Immature natural killer cell (primary cell): Measurements from ENCODE around the gene CD96. TPM values are rescaled to one million over a fixed set of nuclear protein-coding genes. Genes with fewer than 3 reads are reported as not detected.
"Not testable (repeated sequence)": the region's sequence is repeated elsewhere in the genome, so short reads cannot be mapped to it uniquely, and the experiment has no call there.

ENCODE experiments used
- DNase-seq, 3 donors: peaks; one replicate each; pipeline ENCODE4 v3.0.0; 2022; ENCODE audit warnings: mixed read lengths in 1 of 3
- H3K27ac Mint-ChIP-seq, 6 donors: one replicate each; pipeline ENCODE4 v1.8.0; 2020; ENCODE audit warnings: mixed read lengths in 6 of 6, mild to moderate bottlenecking in 5 of 6, inconsistent platforms in 4 of 6, moderate library complexity in 3 of 6
- H3K27me3 Mint-ChIP-seq, 3 donors: one replicate each; pipeline ENCODE4 v1.8.0; 2020 to 2021; ENCODE audit warnings: low read depth in 3 of 3, mild to moderate bottlenecking in 3 of 3, mixed read lengths in 3 of 3, moderate library complexity in 3 of 3, inconsistent platforms in 1 of 3
- H3K36me3 Mint-ChIP-seq, 3 donors: one replicate each; pipeline ENCODE4 v1.8.0; 2020; ENCODE audit warnings: mixed read lengths in 3 of 3, inconsistent platforms in 2 of 3, mild to moderate bottlenecking in 2 of 3
- H3K4me1 Mint-ChIP-seq, 2 donors: one replicate each; pipeline ENCODE4 v1.8.0; 2020; ENCODE audit warnings: inconsistent platforms in 2 of 2, mild to moderate bottlenecking in 2 of 2, mixed read lengths in 2 of 2, moderate library complexity in 1 of 2
- H3K4me3 Mint-ChIP-seq, 5 donors: one replicate each; pipeline ENCODE4 v1.8.0; 2020; ENCODE audit warnings: mild to moderate bottlenecking in 5 of 5, mixed read lengths in 5 of 5, inconsistent platforms in 3 of 5, moderate library complexity in 3 of 5
- H3K9me3 Mint-ChIP-seq, 6 donors: one replicate each; pipeline ENCODE4 v1.8.0; 2020; ENCODE audit warnings: mild to moderate bottlenecking in 6 of 6, mixed read lengths in 6 of 6, inconsistent platforms in 4 of 6, moderate library complexity in 3 of 6
- polyA plus RNA-seq, 3 donors: library from polyadenylated mRNA; unstranded; fragments of 300-500 nt; fragmentation: Illumina TruSeq; gene quantifications; one replicate each; pipeline ENCODE4 v1.2.3, GENCODE V29; 2021

Gene CD96
- polyA plus RNA-seq, 3 donors from 2014 or later, result 206 to 251 (median 217) TPM

DNA sequence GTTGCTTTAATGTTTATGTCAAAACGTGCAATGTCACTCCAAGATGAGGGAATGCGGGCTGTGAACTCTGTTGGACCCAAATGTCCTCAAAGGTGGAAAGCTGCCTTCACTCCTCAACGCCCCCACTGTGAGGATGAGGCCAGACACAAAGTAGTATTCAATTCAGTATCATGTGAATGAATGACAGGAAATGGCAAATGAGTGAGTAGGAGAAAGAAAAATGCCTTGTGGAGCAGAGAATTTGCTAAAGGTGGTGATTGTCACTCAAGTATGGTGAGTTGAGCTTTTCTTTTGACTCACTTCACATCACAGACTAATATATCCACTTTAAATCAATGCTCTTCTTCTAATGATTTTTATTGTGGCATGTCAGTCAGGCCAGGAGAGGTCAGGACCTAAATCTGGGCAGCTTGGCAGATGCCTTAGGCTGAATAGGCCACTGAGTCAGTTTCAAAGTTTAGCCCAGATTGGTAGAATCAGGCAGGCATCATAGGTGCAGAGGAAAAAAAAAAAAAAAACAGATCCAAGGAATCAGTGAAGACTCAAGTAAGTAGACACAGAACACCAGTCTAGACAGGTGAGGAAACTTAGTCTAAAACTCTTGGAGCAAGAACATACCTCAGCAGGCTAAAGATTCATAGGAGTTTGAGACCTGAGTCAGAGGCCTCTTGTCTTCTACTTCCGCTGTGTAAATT lies 124.2 kb downstream of the CD96 start:
- Mint-ChIP-seq H3K9me3 (peaks cover 0 to 1% (median 0%) of the 10 kb centered on the region in 6 donors), H3K4me3 (peak overlapping the region in 3 of 5 donors; percentile 9 to 68 (median 31)), H3K27ac (peak overlapping the region; percentile 92 to 99 (median 96)), H3K4me1 (peaks cover 46 to 55% of the 10 kb centered on the region in 2 donors), H3K36me3 (peaks cover 38 to 41% (median 41%) of the 10 kb centered on the region in 3 donors), H3K27me3 (peaks cover 0 to 6% (median 0%) of the 10 kb centered on the region in 3 donors)
- DNase-seq, result no peak

DNA sequence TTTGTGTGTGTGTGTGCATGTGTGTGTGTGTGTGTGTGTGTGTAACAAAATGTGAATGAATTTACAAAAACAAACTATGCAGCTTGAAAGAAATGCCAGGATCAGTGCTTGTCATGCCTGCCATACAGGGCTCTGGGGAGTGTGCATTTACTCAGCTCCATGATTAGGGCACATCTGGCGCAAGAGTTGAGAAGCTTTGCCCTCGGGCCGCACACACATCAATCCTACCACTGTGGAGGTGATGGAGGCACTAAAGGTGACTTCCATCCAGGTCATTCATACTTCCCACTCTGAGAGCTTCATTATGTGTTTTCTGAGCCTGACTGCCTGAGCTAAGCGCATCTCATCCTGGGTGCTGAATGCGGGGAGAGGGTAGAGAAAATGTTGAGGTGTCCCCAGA lies 125.2 kb downstream of the CD96 start:
- no peak for DNase-seq
- H3K27me3 Mint-ChIP-seq, result peaks cover 0 to 6% (median 0%) of the 10 kb centered on the region in 3 donors
- H3K4me1 Mint-ChIP-seq, result peaks cover 54 to 65% of the 10 kb centered on the region in 2 donors
- H3K27ac Mint-ChIP-seq, result peak overlapping the region; percentile 92 to 99 (median 96)
- H3K4me3 Mint-ChIP-seq, result peak overlapping the region; percentile 71 to 84 (median 76)
- H3K36me3 Mint-ChIP-seq, result peaks cover 30 to 33% (median 33%) of the 10 kb centered on the region in 3 donors
- peaks cover 0 to 1% (median 0%) of the 10 kb centered on the region in 6 donors for H3K9me3 Mint-ChIP-seq

DNA sequence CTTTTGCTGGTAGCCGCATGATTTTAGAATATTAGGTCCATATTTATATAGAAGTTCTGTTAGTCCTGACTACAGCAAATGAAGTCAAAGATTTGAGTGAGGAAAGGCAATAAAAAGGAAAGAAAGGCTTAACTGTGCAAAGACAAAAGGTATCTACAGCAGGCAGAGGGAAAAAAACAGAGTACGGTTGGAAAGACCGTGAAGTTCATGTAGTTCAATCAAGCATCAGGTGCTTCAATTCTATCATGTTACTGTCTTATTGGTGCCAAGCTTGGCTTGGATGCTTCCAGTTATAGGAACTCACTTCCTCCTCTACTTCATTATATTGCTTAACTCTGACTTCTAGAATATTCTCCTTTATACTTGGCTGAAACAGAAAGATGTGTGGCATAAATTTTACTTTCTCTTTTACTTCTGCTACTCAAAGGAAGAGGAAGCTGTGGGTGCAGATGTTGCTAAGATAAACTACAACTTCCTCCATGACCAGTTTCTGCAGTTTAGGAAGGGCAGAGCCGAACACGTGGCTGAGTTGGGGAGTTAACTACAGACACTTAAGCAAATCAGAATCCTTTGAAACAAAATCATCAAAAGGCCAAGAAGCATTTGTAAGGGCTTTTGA lies 125.7 kb downstream of the CD96 start:
- peaks cover 0 to 6% (median 0%) of the 10 kb centered on the region in 3 donors for H3K27me3 Mint-ChIP-seq
- peaks cover 0 to 1% (median 0%) of the 10 kb centered on the region in 6 donors for H3K9me3 Mint-ChIP-seq
- peaks cover 25 to 27% (median 27%) of the 10 kb centered on the region in 3 donors for H3K36me3 Mint-ChIP-seq
- DNase-seq, result peak; percentile 84 to 87 (median 86)
- H3K27ac Mint-ChIP-seq, result peak overlapping the region; percentile 92 to 99 (median 96)
- H3K4me1 Mint-ChIP-seq, result peaks cover 59 to 71% of the 10 kb centered on the region in 2 donors
- peak overlapping the region; percentile 71 to 84 (median 76) for H3K4me3 Mint-ChIP-seq

DNA sequence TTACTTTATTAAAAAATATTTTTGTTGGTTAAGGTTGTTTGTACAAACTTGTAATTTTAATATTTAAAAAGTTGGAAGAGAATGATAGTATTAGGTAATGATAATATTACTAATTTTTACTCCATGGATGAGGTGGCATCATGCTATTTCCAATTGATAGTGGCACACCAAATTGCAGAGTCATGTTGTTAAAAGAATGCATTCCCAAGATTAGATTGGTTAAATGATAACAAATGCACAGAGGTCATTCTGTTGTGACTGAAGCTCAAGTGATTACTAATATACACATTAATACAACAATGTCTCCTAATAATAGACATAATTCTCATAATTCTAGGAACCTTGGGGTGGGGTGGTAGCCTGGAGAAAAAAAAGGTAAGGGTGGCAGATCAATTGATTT lies 126.3 kb downstream of the CD96 start:
- H3K4me1 Mint-ChIP-seq, result peaks cover 64 to 77% of the 10 kb centered on the region in 2 donors
- peaks cover 0 to 6% (median 0%) of the 10 kb centered on the region in 3 donors for H3K27me3 Mint-ChIP-seq
- peaks cover 21% of the 10 kb centered on the region in 3 donors for H3K36me3 Mint-ChIP-seq
- H3K27ac Mint-ChIP-seq, result peak overlapping the region; percentile 70 to 97 (median 90)
- DNase-seq, result no peak
- no peaks in the 10 kb centered on the region for H3K9me3 Mint-ChIP-seq
- H3K4me3 Mint-ChIP-seq, result peak overlapping the region in 1 of 5 donors; percentile 1

DNA sequence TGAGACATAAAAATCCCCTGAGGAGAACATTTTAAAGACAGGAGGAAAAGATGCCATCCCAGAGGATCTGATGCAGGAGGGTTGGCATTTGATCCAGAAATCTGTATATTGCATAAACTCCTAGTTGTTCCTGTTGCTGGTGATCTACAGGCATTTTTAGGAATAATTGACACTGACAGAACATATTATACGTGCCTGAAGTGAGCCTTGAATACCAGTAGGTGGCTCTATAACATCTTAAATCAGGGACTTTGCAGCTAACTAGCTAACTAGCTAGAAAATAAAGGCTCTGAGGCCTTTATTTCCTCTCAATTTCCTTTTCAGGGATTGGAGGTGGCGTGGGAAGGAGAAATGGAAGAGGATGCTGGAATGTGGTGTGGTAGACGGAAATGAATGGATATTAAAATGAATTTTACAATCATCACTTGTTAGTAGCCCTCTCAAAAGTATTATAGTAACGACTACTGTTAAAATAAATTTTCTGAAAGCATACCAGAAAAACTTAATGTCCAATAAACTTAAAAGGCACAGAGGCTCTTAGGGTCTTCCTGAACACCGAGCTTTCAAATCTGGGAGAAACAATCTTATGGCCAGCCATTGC lies 127.0 kb downstream of the CD96 start:
- Mint-ChIP-seq H3K9me3 (no peaks in the 10 kb centered on the region), H3K36me3 (peaks cover 14 to 15% (median 15%) of the 10 kb centered on the region in 3 donors), H3K27me3 (peaks cover 0 to 7% (median under 1%) of the 10 kb centered on the region in 3 donors), H3K27ac (peak overlapping the region; percentile 70 to 97 (median 90)), H3K4me1 (peaks cover 70 to 83% of the 10 kb centered on the region in 2 donors), H3K4me3 (peak overlapping the region; percentile 38 to 68 (median 56))
- peak; percentile 55 to 60 (median 58) for DNase-seq

DNA sequence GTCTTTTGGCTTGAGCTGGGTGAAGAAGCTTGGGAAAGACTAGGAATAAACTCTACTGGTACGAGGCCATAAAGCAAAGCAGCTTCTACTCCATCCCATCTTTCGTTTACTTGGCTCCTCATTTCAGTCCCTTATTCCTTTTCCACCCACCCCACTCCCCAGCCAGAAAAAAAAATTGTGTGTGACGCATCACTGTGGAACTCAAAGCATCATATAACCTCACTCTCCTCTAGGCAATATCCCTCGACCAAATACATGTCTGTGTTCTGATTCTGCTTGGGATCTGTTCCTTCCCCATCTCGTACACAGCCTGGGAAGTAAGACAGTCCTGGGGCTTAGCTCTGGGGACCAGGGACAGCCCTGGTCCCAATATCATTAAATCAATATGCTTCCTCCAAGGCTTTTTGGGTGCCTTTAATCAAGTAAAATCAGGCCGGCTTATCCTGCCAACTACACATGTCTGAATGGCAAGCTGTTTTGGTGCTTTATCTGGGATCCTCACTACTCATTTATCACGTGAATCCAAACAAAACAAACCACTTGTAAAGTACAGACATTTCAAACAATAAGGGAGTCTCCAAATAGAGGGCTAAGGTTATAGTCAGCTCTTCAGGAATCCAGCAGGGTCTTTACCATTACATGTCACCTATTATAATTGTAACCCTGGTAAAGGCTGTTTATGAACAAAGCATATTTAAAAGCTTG lies 128.1 kb downstream of the CD96 start:
- Mint-ChIP-seq H3K9me3 (no peaks in the 10 kb centered on the region), H3K36me3 (peaks cover 6% of the 10 kb centered on the region in 3 donors), H3K27me3 (peaks cover 5 to 16% (median 10%) of the 10 kb centered on the region in 3 donors), H3K27ac (peak overlapping the region; percentile 62 to 88 (median 76)), H3K4me3 (no peak overlapping the region), H3K4me1 (peaks cover 78 to 89% of the 10 kb centered on the region in 2 donors)
- no peak for DNase-seq

DNA sequence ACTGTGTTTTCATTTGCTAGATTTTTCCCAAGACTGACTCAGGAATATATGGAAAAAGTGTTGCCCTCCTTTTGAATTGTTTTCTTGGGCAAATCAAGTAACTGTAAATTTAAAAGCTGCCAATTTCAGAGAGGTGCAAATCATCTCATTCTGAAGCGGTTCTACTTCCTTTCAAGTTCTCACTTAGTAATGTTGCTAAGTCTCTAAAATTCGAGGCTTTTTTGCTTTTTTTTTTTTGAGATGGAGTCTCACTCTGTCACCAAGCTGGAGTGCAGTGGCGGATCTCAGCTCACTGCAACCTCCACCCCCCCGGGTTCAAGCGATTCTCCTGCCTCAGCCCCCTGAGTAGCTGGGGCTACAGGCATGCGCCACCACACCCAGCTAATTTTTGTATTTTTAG lies 130.5 kb downstream of the CD96 start:
- Mint-ChIP-seq H3K4me3 (peak overlapping the region; percentile 71 to 97 (median 94)), H3K27me3 (peaks cover 5 to 15% (median 10%) of the 10 kb centered on the region in 3 donors), H3K4me1 (peaks cover 87 to 94% of the 10 kb centered on the region in 2 donors), H3K27ac (peak overlapping the region; percentile 95 to 98 (median 98))
- DNase-seq, result peak; percentile 50 to 55 (median 50)
- H3K9me3 Mint-ChIP-seq, H3K36me3 Mint-ChIP-seq: not testable (repeated sequence)

DNA sequence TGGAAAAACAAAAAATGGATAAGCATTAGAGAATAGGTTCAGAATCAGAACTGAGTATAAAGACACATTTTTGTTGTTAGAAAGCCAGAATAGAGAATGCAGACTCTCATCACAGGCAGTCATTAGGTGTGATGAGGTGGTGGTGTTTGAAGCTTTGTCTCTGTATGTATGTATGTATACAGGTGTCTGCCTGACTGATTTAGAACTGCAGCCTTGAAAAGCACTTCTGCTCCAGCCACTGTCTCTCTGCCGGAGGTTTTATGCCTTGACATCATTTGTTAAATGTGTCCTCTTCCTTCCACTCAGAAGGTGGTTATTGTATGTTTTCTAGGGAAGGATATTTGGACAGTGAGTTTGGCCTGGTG lies 133.8 kb downstream of the CD96 start:
- Mint-ChIP-seq H3K27ac (peak overlapping the region; percentile 95 to 98 (median 98)), H3K4me1 (peaks cover 87 to 94% of the 10 kb centered on the region in 2 donors)
- no peak for DNase-seq

DNA sequence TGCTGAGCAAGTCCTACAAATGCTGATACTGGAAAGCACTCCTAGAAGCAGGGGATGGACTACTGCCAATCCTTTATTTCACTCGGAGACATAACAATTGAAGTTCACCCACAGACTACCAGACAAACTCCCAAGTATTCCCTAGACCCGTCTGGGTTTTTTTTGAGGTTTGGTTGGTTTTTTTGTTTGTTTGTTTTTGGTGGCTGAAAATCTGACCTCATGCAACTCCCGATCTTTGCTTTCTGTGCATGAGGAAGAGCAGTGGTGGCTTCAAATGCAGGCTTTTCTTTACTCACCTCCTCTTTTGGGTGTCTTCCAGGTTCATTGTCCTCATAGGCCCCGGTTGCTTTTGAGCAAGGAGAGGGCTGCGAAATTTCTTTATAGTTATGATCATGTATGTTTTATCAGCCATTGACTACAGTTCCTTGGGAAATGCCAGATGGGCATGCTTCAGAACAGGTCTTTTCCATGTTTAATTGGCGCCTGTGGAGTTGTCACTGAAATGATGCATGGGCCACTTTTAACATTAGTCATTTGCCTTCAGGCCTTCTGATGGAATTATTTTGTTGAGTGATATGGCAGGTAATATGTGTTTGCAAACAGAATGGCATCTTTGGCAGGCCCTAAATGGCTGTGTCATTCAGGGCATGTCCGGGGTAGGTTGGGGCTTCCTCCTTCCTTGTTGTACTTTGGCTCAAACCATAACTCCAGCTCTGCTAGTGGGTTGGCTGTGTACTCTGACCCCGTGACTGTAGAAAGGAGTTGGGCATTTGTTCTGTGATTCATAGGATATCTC lies 134.4 kb downstream of the CD96 start:
- H3K4me1 Mint-ChIP-seq, result peaks cover 86 to 92% of the 10 kb centered on the region in 2 donors
- DNase-seq, result peak; percentile 26 to 34 (median 28)
- peak overlapping the region; percentile 95 to 98 (median 98) for H3K27ac Mint-ChIP-seq
- peaks cover 0 to 8% (median 0%) of the 10 kb centered on the region in 3 donors for H3K36me3 Mint-ChIP-seq
- no peaks in the 10 kb centered on the region for H3K9me3 Mint-ChIP-seq
- peak overlapping the region; percentile 91 to 98 (median 97) for H3K4me3 Mint-ChIP-seq
- H3K27me3 Mint-ChIP-seq, result peaks cover 5 to 14% (median 9%) of the 10 kb centered on the region in 3 donors

More for the DNA sequence above, 133.8 kb downstream of the CD96 start:
- H3K4me3 Mint-ChIP-seq, result peak overlapping the region; percentile 91 to 98 (median 97)
- peaks cover 5 to 12% (median 9%) of the 10 kb centered on the region in 3 donors for H3K27me3 Mint-ChIP-seq
- peaks cover 0 to 8% (median 0%) of the 10 kb centered on the region in 3 donors for H3K36me3 Mint-ChIP-seq
- no peaks in the 10 kb centered on the region for H3K9me3 Mint-ChIP-seq

DNA sequence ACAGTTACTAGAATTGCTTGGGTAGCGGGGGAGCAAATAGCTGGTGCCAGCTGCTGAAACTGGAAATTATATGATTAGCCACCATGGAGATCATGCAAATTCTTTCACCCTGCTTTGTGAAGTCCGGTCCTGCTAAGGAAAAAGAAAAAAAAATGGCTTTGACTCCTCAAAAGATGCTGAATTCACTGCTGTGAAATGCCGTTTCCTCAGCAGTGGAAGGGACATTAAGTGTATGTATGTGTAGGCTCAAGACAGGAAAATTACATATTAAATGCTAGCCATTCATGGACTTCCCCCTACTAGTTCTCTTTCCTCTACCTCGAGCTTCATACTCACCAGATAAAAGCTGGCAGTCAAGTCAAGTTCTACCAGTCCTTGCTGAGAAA lies 135.0 kb downstream of the CD96 start:
- H3K36me3 Mint-ChIP-seq, result peaks cover 0 to 8% (median 0%) of the 10 kb centered on the region in 3 donors
- peak overlapping the region; percentile 91 to 98 (median 97) for H3K4me3 Mint-ChIP-seq
- H3K27me3 Mint-ChIP-seq, result peaks cover 5 to 14% (median 9%) of the 10 kb centered on the region in 3 donors
- peaks cover 89 to 92% of the 10 kb centered on the region in 2 donors for H3K4me1 Mint-ChIP-seq
- H3K9me3 Mint-ChIP-seq, result no peaks in the 10 kb centered on the region
- H3K27ac Mint-ChIP-seq, result peak overlapping the region; percentile 95 to 98 (median 98)
- DNase-seq, result no peak

DNA sequence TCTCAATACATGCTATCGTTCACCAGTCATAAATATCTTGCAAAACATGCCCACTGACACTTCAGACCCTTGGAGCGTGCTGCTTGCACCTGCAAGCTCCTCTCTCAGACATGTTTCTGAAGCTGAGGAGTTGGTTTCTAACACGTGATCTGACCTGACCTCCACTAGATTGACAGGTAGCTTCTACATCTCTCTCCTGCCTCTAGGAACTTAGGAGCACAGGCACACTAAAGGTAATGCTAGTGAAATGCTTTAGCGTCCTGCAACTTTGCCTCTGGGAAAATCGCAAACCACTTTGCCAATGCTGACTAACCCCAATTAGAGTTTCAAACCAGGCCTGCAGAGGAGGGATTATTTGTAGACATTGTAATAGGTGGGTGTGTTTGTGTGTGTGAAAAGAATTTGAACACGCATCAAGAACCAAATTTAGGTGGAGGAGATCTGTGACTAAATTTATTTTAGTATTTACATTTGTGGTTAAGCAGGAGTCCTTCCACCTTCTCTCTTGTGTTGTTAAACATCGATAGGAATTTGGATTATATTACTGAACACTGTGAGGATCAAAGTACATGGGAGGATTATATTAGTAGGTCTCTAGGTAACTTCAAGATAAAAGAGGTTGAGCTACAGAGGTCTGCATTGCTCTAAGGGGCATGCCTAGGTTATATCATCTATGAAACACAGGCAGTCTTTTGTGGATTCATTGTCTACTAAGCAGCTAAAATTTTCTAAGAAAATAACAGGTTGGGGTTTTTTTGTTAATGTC lies 139.8 kb downstream of the CD96 start:
- Mint-ChIP-seq H3K27me3 (peaks cover 0 to 4% (median 2%) of the 10 kb centered on the region in 3 donors), H3K4me1 (peaks cover 79 to 95% of the 10 kb centered on the region in 2 donors), H3K4me3 (no peak overlapping the region)

DNA sequence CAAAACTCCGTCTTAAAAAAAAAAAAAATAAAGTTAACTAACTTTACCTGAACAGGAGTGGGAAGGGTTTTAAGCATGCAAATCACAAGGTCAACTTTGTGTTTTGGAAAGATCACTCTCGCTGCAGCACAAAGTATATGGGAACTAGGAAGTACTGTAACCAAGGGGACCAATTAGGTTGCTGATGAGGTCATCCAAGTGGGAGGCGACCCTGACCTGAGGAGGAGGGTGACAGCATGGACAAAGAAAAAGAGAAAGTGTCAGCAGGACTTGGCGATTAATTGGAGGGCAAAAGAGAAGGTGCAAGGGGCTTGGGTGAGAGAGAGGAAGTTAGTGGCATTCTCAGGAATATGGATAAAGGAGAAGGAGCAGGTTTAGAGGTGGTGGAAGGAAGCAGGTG lies 142.6 kb downstream of the CD96 start:
- peaks cover 0 to 4% (median 2%) of the 10 kb centered on the region in 3 donors for H3K27me3 Mint-ChIP-seq
- no peak for DNase-seq
- H3K27ac Mint-ChIP-seq, result peak overlapping the region; percentile 56 to 87 (median 78)
- no peaks in the 10 kb centered on the region for H3K9me3 Mint-ChIP-seq
- peak overlapping the region in 4 of 5 donors; percentile 14 to 50 (median 40) for H3K4me3 Mint-ChIP-seq
- H3K4me1 Mint-ChIP-seq, result peaks cover 76 to 91% of the 10 kb centered on the region in 2 donors
- H3K36me3 Mint-ChIP-seq, result peaks cover 0 to 11% (median 0%) of the 10 kb centered on the region in 3 donors

More for the DNA sequence above, 139.8 kb downstream of the CD96 start:
- H3K36me3 Mint-ChIP-seq, result peaks cover 0 to 11% (median 0%) of the 10 kb centered on the region in 3 donors
- no peaks in the 10 kb centered on the region for H3K9me3 Mint-ChIP-seq
- DNase-seq, result no peak
- peak overlapping the region in 4 of 6 donors; percentile 11 to 83 (median 35) for H3K27ac Mint-ChIP-seq
